Neutrophil (primary cell): ENCODE data around the gene PPFIBP1.

ENCODE experiments used
- H3K27ac ChIP-seq: fragments of 200-600 bp; sonication (generic); 2 replicates; pipeline ENCODE4 v1.5.1; 2016; ENCODE audit warnings: mild to moderate bottlenecking, moderate library complexity
- H3K27me3 ChIP-seq: fragments of 200-600 bp; sonication (generic); 2 replicates; pipeline ENCODE4 v1.6.0; 2016; ENCODE audit warnings: mild to moderate bottlenecking
- H3K36me3 ChIP-seq: fragments of 200-600 bp; sonication (generic); 2 replicates; pipeline ENCODE4 v1.5.1; 2017
- H3K4me1 ChIP-seq, 2 experiments: fragments of 200-600 bp in 1 of 2; sonication (generic) in 1 of 2; 1 replicate in 1 of 2; 2 replicates in 1 of 2; pipeline versions ENCODE4 v1.5.1 to v1.6.1; 2013 to 2016; ENCODE audit warnings: low read depth in 1 of 2, low read length in 1 of 2, mild to moderate bottlenecking in 1 of 2, moderate library complexity in 1 of 2; ENCODE audit not compliant: control insufficient read depth in 1 of 2, insufficient read depth in 1 of 2
- H3K4me3 ChIP-seq, 2 experiments: fragments of 200-600 bp in 1 of 2; sonication (generic) in 1 of 2; 1 replicate in 1 of 2; 2 replicates in 1 of 2; pipeline ENCODE4 v1.5.1; 2013 to 2016; ENCODE audit warnings: low read depth in 1 of 2, low read length in 1 of 2, mild to moderate bottlenecking in 1 of 2, moderate library complexity in 1 of 2
- H3K9me3 ChIP-seq: fragments of 200-600 bp; sonication (generic); 2 replicates; pipeline ENCODE4 v1.5.1; 2016
- CTCF ChIP-seq: fragments of 200-600 bp; sonication (generic); IDR thresholded peaks from 2 replicates; pipeline ENCODE4 v1.5.1; 2016; ENCODE audit warnings: antibody characterized with exemption

The PPFIBP1 gene

DNA sequence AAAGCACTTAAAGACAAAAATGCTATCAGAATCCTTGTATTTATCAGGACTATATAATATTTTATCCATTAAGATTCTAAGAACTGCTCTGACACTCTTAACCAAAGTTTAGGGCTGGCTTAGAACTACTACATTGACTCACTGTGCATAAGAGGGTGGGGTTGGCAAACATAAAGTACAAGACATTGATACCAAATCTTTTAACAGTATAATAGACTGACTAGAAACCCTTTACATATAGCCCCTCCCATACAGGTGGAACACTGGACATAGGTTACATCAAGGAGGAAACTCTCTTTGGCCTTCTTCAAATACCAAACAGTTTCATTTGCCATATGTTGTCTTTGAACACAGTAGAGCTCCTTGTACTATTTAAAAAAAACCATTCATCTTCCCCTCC lies 156.6 kb downstream of the PPFIBP1 start:
- no peak for TF ChIP-seq CTCF
- Histone ChIP-seq H3K27ac (no peak overlapping the region), H3K9me3 (no peaks in the 10 kb centered on the region), H3K4me3 (no peak overlapping the region), H3K4me1 (peaks cover 2 to 9% of the 10 kb centered on the region in 2 experiments), H3K36me3 (no peaks in the 10 kb centered on the region), H3K27me3 (no peaks in the 10 kb centered on the region)

DNA sequence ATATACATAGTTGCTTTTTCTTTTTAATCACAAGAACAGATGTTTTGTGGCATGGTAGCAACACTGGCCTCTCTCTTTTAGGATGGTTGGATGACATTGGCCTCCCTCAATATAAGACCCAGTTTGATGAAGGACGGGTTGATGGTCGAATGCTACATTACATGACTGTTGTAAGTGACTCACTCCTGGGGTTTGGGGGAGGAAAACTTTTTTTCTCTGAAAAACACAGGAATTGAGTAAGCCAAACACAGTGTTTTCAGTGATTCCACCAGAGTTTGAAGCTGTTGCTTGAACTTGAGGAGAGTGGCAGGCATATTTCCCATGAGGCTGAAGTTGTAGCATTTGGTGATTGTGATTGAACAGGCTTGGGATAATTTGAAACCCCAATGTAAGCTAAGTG lies 158.5 kb downstream of the PPFIBP1 start:
- Histone ChIP-seq H3K4me1 (peaks cover 2 to 9% of the 10 kb centered on the region in 2 experiments), H3K9me3 (no peaks in the 10 kb centered on the region), H3K36me3 (no peaks in the 10 kb centered on the region), H3K27ac (no peak overlapping the region), H3K27me3 (no peaks in the 10 kb centered on the region), H3K4me3 (no peak overlapping the region)
- no peak for TF ChIP-seq CTCF

DNA sequence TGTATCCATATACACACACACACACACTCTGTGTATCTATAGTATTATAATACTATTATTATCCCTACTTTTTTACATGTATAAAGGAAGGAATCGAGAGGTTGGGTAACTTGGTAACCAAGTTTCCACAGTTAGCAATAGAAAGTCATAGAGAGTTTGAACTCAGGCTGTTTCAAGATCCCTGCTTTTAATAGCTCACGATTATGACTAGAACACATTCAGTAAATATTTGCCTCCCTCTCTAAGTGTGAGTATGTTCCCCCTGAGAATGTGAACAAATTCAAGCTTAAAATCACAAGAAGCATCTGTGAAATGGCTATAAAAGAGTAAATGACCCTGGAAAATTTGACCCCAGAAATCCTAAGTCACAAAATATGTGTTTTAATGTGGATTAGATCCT lies 161.3 kb downstream of the PPFIBP1 start:
- H3K27me3 ChIP-seq, result no peaks in the 10 kb centered on the region
- H3K9me3 ChIP-seq, result no peaks in the 10 kb centered on the region
- no peaks in the 10 kb centered on the region for H3K36me3 ChIP-seq
- no peak for TF ChIP-seq CTCF
- H3K4me3 ChIP-seq, result no peak overlapping the region
- peaks cover 2 to 9% of the 10 kb centered on the region in 2 experiments for H3K4me1 ChIP-seq
- H3K27ac ChIP-seq, result no peak overlapping the region

GRCh38 chr12:27686147-27686546 lies 162.1 kb downstream of the PPFIBP1 start:
- H3K9me3 ChIP-seq, result no peaks in the 10 kb centered on the region
- H3K4me3 ChIP-seq, result no peak overlapping the region
- H3K36me3 ChIP-seq, result no peaks in the 10 kb centered on the region
- H3K27ac ChIP-seq, result no peak overlapping the region
- TF ChIP-seq CTCF, result no peak
- peaks cover 2 to 9% of the 10 kb centered on the region in 2 experiments for H3K4me1 ChIP-seq
- no peaks in the 10 kb centered on the region for H3K27me3 ChIP-seq

DNA sequence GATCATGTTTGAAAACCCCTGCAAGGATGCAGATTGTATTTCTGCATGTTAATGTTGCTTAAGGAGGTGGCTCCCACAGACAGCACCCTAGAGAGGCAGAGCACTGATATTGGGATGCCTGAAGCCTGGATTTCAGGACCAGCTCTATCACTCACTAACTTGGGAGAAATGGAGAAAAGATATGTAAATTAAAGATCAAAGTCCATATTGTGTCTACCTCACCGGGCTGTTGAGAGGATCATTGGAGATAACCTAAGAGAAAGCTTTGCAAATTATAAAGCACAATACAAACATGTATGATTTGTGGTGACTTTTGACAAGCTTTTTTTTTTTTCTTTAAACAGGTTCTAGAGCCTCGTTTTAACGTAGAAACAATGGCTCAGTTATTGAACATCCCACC lies 164.7 kb downstream of the PPFIBP1 start:
- TF ChIP-seq CTCF, result no peak
- Histone ChIP-seq H3K4me3 (no peak overlapping the region), H3K4me1 (peaks cover 2 to 9% of the 10 kb centered on the region in 2 experiments), H3K9me3 (no peaks in the 10 kb centered on the region), H3K27ac (no peak overlapping the region), H3K27me3 (no peaks in the 10 kb centered on the region), H3K36me3 (no peaks in the 10 kb centered on the region)

DNA sequence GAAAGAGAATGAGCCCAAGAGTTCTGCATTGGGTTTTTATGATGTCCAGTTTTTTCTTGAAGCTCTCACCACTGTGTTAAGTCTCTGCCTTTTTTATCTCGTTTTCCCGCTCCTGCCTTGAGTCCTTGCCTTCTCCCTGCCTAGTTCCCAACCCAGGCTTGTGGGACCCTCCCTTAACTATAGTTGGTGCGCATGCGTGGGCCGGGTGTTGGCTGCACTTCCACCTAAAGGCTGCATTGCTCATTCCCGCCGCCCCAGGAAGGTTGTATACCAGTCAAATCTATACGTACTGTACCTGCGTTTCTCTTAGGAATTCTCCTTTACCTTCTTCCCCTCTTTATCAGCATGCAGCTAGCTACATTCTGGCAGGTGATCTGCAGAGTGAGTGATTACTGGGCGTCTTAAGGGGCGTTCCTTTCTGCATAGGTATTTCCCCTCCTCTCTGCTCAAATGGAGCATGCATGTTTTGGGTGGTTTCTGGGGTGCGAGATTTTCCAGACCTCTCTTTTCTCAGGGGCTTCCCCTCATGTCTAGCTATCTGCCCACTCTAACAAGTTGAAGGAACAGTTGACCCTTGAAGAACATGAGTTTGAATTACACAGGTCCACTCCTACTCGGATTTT lies 165.7 kb downstream of the PPFIBP1 start:
- no peaks in the 10 kb centered on the region for H3K27me3 ChIP-seq

More for the DNA sequence above, 165.7 kb downstream of the PPFIBP1 start:
- H3K36me3 ChIP-seq, result no peaks in the 10 kb centered on the region
- H3K4me1 ChIP-seq, result peaks cover 2 to 8% of the 10 kb centered on the region in 2 experiments
- no peak for TF ChIP-seq CTCF
- H3K4me3 ChIP-seq, result no peak overlapping the region
- H3K9me3 ChIP-seq, result no peaks in the 10 kb centered on the region
- H3K27ac ChIP-seq, result no peak overlapping the region
